SK-N-MC (cell line): Measurements from ENCODE around the gene LRP11.
"Not testable (repeated sequence)": the region's sequence is repeated elsewhere in the genome, so short reads cannot be mapped to it uniquely, and the experiment has no call there.

Experiments used
- DNase-seq: peaks from one replicate; pipeline ENCODE4 v3.0.0-alpha.2; 2011; ENCODE audit warnings: low read depth, low spot score
- H3K27ac ChIP-seq: fragments of 200-600 bp; sonication (generic); 2 replicates; pipeline ENCODE4 v1.5.1; 2016; ENCODE audit warnings: mixed run types
- H3K36me3 ChIP-seq: fragments of 200-600 bp; sonication (generic); 2 replicates; pipeline ENCODE4 v1.6.1; 2017; ENCODE audit warnings: antibody characterized with exemption, low read length, mixed read lengths; ENCODE audit not compliant: insufficient read depth
- H3K4me3 ChIP-seq: fragments of 200-600 bp; sonication (generic); 2 replicates; pipeline ENCODE4 v1.5.1; 2016
- H3K9ac ChIP-seq: fragments of 200-600 bp; sonication (generic); 2 replicates; pipeline ENCODE4 v1.8.0; 2017; ENCODE audit warnings: mixed run types, mixed read lengths; ENCODE audit not compliant: insufficient read length
- H3K9me3 ChIP-seq: fragments of 200-600 bp; sonication (generic); 2 replicates; pipeline ENCODE4 v1.6.1; 2017; ENCODE audit warnings: low read depth, mild to moderate bottlenecking, antibody characterized with exemption, low read length, moderate library complexity, mixed read lengths
- EZH2 ChIP-seq: fragments of 200-600 bp; sonication (generic); IDR thresholded peaks from one replicate; pipeline ENCODE4 v1.6.1; 2017; ENCODE audit warnings: antibody characterized with exemption
- FOXP2 ChIP-seq: optimal IDR thresholded peaks from 2 replicates; pipeline ENCODE3; 2011; ENCODE audit warnings: mild to moderate bottlenecking, moderate library complexity; ENCODE audit not compliant: insufficient read depth; ENCODE audit errors: extremely low read length, control extremely low read depth
- POLR2AphosphoS5 ChIP-seq: IDR thresholded peaks from 2 replicates; pipeline ENCODE4 v1.6.1; 2012; ENCODE audit warnings: mild to moderate bottlenecking, low read depth, low read length, borderline replicate concordance

LRP11 gene

GRCh38 chr6:149857541-149857940 is 6.6 kb downstream of the LRP11 start:
- H3K4me3 ChIP-seq = no peak overlapping the region

DNA sequence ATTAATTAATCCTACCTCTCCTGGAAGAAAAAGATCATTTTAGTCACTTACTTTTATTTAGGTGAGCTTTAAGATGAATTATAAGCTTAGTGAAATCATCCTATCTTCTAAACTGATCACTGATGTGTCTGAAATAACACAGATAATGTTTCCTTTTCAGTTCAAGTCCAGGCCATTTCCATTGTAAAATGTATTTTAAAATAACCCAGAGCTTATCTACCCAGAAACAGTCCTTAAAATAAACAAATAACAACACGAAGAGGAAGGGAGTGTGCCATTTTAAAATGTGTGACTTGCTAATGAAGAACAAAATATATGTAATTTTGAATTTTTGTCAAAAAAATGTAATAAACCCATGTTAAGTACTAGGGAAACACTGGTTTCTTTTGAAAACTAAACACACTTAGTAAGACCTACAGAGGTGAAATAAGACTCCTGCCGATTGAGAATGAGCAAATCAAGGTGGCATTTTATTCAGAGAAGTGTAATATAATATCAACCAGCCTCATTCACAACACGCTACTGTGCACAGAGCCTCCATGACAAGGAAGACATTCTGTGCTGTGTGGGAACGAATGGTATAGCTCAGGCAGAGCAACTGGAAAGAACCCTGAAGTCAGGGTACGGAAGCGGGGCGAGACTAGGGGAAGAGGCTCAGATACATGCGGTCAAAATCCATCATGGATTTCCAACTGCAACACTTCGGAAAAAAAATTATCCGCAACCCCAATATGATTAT is 7.7 kb downstream of the LRP11 start:
- DNase-seq = no peak
- Histone ChIP-seq H3K9ac (no peak overlapping the region), H3K4me3 (no peak overlapping the region), H3K27ac (no peak overlapping the region), H3K9me3 (no peaks in the 10 kb centered on the region), H3K36me3 (no peaks in the 10 kb centered on the region)
- TF ChIP-seq FOXP2 (no peak), POLR2AphosphoS5 (no peak), EZH2 (no peak)

More at GRCh38 chr6:149857541-149857940, 6.6 kb downstream of the LRP11 start:
- Histone ChIP-seq H3K9ac (no peak overlapping the region), H3K9me3 (no peaks in the 10 kb centered on the region), H3K27ac (no peak overlapping the region), H3K36me3 (no peaks in the 10 kb centered on the region)
- TF ChIP-seq FOXP2 (no peak), EZH2 (no peak), POLR2AphosphoS5 (no peak)
- DNase-seq = no peak

GRCh38 chr6:149855741-149856140 is 8.4 kb downstream of the LRP11 start:
- Histone ChIP-seq H3K4me3 (no peak overlapping the region), H3K36me3 (no peaks in the 10 kb centered on the region), H3K9ac (no peak overlapping the region), H3K9me3 (no peaks in the 10 kb centered on the region), H3K27ac (no peak overlapping the region)
- no peak for TF ChIP-seq POLR2AphosphoS5
- no peak for TF ChIP-seq FOXP2
- TF ChIP-seq EZH2 = no peak
- no peak for DNase-seq

DNA sequence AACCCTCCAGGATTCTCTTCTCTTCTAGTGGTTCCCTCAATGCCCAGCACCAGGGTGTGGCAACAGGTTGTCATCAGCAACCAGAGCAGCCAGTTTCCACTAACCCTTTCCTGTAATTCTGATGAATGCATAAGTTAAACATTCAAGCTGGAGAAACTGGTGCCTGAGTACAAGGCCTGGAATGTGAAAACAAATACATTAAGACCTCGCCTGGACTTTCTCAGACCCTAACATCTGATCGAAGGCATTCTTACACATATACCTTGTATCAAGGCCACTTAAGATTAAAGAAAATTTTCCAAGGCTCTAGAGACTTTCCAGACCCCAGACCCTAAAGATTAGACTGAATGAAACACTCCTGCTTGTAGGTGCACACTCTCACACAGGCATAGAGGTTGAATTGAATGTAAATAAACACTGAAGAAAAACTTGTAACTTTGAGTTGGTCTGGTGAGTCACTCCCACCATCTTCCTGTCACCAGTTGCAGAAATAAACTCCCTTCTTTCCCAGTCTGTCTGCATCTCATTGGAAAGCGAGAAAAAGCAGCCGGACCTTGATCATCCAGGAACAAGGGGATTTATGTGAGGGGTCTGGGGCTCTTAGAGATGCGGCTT is 9.0 kb downstream of the LRP11 start:
- H3K27ac ChIP-seq = no peak overlapping the region
- no peak overlapping the region for H3K4me3 ChIP-seq
- no peak for TF ChIP-seq FOXP2
- TF ChIP-seq EZH2 = no peak
- TF ChIP-seq POLR2AphosphoS5 = no peak
- no peaks in the 10 kb centered on the region for H3K36me3 ChIP-seq
- H3K9me3 ChIP-seq = no peaks in the 10 kb centered on the region
- H3K9ac ChIP-seq = no peak overlapping the region
- DNase-seq = no peak

DNA sequence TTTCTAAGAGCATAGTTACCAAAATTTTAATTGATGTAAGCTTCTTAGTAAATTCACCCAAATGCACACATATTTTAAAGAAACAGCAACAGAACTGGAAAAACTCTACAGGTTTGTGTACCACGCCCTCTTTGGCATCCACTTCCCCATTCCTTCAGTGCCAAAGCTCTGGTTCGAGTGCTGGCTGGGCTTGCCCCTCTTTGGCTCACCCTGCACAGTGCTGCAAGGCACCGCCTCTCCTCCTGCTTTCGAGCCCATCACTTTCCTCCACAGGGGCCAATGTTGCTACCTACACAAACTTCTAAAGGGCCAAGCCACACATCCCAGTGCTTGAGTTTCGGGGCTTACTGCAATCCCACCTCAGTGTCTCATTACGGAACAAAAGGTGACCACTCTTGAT is 9.6 kb downstream of the LRP11 start:
- Histone ChIP-seq H3K9ac (no peak overlapping the region), H3K27ac (no peak overlapping the region), H3K4me3 (no peak overlapping the region), H3K9me3 (no peaks in the 10 kb centered on the region), H3K36me3 (no peaks in the 10 kb centered on the region)
- DNase-seq = no peak
- no peak for TF ChIP-seq EZH2

DNA sequence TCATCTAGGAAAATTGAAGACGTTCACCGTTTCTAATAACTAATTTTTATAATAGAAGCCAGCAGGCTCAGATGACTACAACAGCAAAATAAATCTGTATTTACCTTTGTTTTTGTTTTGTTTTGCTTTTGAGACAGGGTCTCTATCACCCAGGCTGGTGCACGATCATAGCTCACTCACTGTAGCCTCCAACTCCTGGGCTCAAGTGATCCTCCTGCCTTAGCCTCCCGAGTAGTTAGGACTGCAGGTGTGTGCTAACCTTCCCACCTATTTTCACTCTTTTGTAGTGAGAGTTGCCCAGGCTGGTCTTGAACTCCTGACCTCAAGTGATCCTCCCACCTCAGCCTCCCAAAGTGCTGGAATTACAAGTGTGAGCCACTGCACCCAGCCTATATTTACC is 10.1 kb downstream of the LRP11 start:
- H3K36me3 ChIP-seq, DNase-seq, H3K4me3 ChIP-seq, H3K9me3 ChIP-seq, H3K9ac ChIP-seq, H3K27ac ChIP-seq: not testable (repeated sequence)

DNA sequence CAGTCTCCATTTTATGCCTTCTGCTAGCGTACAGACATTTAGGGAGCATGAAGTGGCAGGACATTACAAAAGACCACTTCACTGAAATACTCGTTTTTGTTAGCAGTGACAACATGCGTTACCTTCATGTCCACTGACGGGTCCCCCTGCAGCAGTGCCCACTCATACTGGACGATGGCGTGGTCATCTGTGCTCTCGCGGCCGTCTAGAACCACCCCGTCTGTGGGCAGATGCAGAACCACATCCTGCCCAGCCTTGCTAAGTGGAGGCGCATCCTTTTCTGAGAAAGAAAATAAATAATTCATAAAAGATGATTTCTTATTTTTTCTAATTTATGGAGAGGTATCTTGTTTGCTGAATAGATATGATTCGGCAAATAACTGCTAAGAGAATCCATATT is 11.3 kb downstream of the LRP11 start:
- no peak overlapping the region for H3K27ac ChIP-seq
- no peak for DNase-seq
- no peak overlapping the region for H3K9ac ChIP-seq

GRCh38 chr6:149852180-149852579 is 12.0 kb downstream of the LRP11 start:
- H3K36me3 ChIP-seq = no peaks in the 10 kb centered on the region
- no peak for DNase-seq
- no peak overlapping the region for H3K9ac ChIP-seq
- H3K9me3 ChIP-seq = no peaks in the 10 kb centered on the region
- no peak for TF ChIP-seq FOXP2
- no peak overlapping the region for H3K27ac ChIP-seq
- peak overlapping the region; percentile 50; the same call in 1 of the 2 replicates for H3K4me3 ChIP-seq

More for the DNA sequence above, 11.3 kb downstream of the LRP11 start:
- H3K9me3 ChIP-seq = no peaks in the 10 kb centered on the region
- no peaks in the 10 kb centered on the region for H3K36me3 ChIP-seq
- TF ChIP-seq POLR2AphosphoS5 (no peak), EZH2 (no peak), FOXP2 (no peak)
- no peak overlapping the region for H3K4me3 ChIP-seq
